Hindlimb muscle (tissue), 1 donor: ENCODE results near the gene ESM1. TPM values are rescaled to one million over a fixed set of nuclear protein-coding genes. Genes with fewer than 3 reads are reported as not detected.

Experiments used
- DNase-seq: peaks from one replicate; pipeline ENCODE4 v3.0.0-alpha.2; 2013
- polyA plus RNA-seq: library from polyadenylated mRNA; unstranded; fragments of 120-200 nt; gene quantifications from one replicate; pipeline ENCODE4 v1.2.1, GENCODE V29; 2013; ENCODE audit not compliant: insufficient read length

Gene ESM1
- polyA plus RNA-seq, 1 donor = 2.3 TPM

DNA sequence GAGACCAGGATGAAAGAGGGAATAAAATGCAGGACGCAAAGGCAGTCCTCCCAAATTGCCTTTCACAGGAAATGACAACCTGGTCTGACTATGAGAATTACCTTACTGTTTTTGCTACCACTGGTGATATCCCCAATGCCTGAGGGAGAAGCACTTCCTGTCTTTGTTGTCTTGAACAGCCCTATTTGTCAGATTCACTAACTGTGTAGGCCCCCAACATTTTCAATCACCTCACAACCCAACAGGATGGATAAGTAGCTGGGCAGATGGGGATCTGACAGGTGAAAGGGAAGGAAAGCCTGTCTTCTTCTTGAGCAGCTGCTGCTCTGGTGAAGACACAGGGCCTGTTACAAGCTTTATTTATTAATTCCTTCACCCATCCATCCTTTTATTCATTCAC is 9.7 kb downstream of the ESM1 start:
- no peak for DNase-seq

DNA sequence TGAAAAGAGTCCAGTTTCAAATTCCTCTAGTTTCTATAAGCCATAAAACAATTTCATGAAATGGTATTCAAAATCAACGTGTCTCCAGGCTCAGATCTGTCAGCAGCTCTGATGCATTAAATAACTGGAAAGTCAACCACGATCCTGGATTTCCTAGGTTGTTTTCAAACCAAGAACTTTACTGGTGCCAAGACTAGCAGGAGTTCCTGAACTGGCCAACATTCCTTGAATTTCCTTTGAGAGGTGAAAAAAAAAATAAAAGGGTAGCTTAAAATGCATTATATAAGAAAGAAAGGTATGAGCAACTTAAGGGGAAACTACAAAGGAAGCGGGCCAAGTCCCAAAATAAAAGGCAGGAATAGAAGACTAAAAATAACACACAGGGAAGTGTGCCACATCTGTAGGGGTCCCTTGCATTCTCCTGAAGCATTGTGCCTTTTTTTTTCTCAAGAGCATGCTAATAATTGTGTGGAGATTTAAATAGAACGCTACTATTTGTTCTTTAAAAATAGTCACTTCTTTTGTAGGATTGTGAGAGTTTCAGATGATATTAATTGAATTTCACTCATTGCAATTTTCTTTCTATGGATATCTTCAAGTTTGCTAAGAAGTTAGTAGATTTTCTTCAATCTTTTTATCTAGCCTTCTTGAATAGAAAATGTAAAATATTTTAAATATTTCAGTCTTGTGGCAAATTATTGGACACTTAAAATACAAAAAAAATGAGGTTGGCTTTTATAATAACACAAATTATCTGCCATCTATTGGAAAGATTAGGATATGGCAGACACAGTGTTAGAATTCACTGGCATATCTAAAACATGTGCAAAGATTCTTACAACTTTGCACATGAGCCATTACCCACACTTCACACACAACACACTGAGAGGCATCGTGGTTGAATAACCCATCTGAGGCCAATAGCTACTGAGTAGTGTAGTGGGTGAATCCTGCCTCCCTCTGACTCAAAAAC is 15.3 kb downstream of the ESM1 start:
- peak; percentile 16 for DNase-seq

DNA sequence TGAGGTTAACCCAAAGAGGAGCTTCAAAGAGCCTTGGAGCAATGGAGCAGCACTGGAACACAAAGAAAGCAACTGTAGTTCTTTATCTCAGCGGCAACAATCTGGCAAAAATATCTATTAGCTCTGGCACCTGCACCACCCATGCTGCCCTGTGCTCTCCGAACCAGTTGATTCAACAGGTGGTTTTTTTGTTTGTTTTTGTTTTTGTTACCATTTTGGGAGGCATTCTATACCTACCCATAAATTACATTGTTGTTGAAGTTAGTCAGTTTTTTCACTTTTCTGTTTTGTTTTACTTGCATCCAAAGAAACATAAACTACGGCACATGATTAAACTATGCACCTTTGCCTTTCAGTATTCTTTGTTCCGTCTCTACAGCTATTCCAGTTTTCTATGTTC is 16.2 kb downstream of the ESM1 start:
- DNase-seq = no peak

DNA sequence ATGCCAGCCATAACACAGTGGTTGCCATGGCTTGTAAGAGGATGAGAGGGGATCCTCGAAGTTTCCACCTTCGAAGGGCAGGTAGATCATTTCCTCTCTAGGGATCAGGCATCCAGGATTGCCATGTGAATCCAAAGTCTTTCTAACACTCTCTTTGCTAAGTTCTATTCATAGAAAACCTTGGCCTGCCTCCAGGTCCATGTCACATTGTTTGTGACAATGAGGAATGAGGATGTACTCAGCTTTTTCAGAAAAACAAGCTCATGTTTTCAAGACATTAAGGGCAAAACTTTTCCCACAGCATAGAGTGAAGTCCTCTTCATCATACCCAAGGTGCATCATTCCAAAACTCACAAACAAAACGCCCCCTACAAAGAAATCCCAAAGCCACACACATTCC is 19.6 kb downstream of the ESM1 start:
- no peak for DNase-seq

DNA sequence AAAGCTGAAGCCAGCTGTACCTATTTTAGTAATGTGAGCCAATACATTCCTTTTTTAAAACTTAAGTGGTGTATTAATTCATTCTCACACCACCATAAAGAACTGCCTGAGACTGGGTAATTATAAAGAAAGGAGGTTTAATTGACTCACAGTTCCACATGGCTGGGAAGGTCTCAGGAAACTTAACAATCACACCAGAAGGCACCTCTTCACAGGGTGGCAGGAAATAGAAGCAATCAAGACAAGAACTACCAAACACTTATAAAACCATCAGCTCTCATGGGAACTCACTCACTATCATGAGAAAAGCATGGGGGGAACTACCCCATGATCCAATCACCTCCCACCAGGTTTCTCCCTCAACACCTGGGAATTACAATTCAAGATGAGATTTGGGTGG is 21.0 kb downstream of the ESM1 start:
- DNase-seq = no peak

DNA sequence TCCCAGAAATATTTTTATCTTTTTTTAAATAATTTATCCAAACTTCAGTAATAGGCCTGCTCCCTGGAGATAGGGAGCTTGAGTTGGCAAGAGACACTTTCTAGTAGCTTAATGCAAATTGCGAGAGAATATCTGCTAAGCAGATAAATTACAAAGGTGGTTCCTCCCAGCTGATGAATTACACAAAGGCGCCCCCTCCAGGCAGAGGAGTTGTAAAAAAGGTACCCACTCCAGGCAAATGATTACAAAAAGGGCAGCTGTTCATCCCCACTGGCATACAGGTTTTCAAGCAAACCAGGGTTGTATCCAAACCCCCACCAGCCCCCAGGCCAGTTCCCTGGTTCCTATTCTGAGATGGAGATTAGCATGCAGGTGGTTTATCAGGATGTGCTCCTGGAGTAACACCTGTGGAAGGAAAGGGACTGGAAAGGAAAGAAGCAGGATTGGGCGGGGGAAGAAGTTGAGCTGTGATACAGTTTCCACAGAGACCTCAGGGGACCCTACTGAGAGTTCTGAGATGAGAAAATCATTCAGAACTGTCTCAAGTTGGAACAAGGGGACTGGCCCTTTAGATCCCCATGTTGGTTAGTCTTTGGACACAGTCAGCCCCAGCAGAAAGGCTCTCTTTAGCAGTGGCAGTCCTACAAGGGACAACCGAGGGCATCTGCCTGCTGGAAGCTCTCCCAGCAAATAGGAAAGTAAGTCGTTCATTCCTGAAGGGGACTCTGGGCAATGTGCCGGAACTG is 25.5 kb downstream of the ESM1 start:
- no peak for DNase-seq

DNA sequence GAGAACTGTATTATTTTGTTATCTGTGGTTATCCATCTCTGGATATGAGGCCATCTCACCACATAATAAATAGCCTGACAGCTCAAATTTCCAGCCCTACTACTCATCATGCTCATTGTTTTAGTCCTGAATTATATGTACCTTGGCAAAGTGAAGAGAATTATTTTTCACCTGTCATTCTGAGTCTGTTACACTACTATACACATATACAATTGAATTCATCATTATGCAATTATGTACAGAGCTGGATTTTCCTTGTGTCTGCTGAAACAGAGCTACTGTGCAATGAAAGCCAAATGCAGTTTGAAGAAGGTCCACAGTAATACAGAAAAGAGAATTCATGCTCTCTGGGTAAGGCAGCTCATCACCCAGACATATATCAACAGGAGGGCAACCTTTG is 28.5 kb downstream of the ESM1 start:
- DNase-seq = no peak

DNA sequence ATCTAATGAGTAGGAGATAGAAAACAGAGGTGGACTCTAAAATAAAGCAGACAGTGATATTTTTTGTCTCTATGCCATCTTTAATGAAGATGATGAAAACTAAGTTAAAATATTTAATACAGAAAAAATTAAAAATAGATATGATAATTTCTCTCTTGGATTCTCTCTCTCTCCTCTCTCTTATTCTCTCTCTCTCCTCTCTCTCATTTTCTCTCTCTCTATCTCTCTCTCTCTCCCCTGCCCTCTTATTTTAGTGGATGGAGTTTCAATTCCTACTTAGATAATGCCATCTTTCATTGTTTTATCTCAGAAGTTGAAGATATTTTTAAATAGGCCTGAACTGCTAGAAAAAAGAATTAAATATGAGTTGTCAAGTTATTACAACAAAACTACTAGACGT is 38.2 kb downstream of the ESM1 start:
- no peak for DNase-seq

DNA sequence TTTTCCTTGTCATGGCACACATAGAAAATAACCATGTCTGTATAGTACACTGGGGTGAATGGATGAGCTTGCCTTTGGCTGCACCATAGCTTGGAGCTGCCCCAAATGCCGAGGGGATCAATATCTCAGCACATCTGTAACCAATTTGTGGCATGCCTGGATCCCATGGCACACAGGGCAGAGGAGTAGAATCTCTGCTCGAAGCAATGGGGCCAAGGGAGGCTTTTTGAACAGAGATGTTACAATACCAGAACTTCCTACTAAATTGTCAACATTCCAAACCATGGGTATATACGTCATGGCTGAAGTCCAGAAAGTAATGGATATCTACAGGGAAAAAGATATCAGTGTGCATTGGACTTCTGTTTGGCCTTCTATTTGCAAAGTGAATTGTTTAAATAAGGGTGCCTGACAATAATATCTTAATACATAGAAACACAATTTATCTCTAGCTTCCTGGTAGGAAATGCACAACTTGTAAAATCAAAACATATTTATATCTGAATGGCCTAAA is 39.0 kb downstream of the ESM1 start:
- no peak for DNase-seq

DNA sequence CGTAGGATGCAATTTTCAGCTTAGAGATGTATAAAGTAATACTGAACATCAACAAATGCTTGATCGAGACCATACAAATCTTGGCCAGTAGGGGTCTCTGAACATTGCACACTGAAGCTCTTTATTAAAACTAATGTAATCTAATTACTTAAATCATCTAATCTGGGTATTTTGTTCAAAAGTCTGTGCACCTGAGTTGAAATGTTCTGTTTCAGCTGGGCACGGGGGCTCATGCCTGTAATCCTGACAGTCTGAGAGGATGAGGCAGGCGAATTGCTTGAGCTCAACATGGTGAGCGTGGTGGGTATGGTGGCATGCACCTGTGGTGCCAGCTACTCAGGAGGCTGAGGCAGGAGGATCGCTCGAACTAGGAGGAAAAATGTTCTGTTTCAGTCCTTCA is 41.0 kb downstream of the ESM1 start:
- DNase-seq = peak; percentile 12

DNA sequence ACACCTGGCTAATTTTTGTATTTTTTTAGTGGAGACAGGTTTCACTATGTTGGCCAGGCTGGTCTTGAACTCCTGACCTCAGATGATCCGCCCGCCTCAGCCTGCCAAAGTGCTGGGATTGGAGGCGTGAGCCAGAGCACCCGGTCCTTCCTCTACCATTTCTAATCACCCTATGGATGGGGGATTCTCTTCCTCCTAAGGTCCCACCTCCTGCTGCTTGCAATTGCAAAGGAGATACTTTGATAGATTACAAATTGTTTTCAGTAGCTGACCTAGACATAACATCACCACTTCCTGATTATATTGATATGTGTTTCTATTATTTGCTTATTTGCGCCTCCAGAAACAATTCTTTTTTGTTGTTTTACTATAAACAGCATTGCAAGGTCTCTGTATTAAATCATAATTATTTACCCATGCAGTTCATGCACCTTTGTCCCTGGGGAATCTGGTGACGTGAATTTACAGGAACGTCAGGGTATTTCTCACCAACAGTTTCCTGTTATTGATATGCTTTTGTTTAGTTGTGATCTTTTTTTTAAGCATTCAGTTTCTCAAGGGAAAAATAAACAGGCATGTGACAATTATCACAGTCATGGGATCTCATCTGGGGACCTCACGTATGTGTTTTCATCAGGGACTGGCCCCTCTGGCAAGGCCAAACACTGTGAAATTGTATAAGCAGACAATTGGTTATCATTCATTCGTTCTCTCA is 43.2 kb downstream of the ESM1 start:
- DNase-seq = no peak

DNA sequence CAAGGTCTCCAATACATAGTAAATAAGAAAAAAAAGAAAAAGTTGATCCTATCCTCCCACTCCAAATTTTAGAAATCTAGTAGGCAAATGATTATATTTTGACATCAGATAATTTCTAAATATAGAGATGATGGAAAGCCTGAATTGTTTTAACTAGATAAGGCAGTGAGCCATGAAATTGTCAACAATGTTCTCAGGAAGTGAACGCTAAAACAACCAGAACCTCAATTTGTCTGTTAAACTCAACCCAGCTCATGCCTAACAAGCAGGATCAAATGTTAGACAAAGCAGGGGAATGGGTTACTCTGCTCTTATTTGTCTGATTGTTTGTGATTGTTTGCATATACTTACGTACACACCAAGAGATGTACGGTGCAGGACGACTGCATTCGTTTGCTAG is 49.2 kb downstream of the ESM1 start:
- DNase-seq = no peak

DNA sequence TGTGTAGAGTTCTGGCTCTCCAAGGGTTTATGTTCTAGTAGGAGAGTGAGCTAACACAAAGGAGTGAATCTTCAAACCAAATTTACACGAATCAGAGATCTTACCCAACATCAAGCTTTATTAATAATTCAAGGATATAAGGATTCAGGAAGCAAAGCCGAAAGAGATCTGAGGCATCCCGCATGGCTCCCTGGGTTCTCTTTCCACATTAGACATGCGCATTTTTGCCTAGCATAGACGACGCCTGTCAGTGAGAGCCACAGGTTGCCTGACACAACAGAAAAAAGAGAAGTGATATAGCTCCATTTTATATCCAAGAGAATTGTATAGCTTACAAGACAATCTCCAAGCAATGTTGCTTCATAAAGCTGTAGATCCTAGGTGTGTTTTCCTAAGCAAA is 52.6 kb downstream of the ESM1 start:
- DNase-seq = no peak

DNA sequence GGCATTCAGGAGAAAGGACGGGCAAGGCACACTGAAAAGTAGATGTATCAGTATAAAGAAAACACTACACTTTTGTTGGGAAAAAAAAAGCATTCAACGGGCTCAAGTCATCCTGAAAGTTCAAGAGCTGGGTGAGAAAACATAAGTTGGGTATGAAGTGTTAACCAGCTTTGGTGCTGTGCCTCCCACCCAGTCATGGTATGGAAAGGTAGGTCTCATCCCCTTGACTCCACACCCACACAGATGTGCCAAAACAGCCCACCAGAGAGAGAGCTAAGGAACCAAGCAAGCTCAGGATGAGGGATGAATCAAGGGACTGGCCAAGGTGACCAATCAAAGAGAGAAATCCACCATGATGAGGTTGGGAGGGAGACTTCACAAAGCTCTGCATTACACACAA is 54.7 kb downstream of the ESM1 start:
- DNase-seq = no peak

Other genes starting within 250 kb of the ESM1 start
- not detected for gene GZMK, start 38.7 kb upstream of the ESM1 start, polyA plus RNA-seq
- 0.36 TPM for gene GZMA, start 117.1 kb upstream of the ESM1 start, polyA plus RNA-seq
- gene GPX8, start 174.6 kb upstream of the ESM1 start, polyA plus RNA-seq = 45.2 TPM
- gene CDC20B, start 187.6 kb upstream of the ESM1 start, polyA plus RNA-seq = 0.12 TPM
- not detected for gene MCIDAS, start 241.7 kb upstream of the ESM1 start, polyA plus RNA-seq
- 0.39 TPM for gene CCNO, start 248.0 kb upstream of the ESM1 start, polyA plus RNA-seq